HG02840 (cell line): ENCODE results near the gene LIPK.
"Not testable (repeated sequence)": the region's sequence is repeated elsewhere in the genome, so short reads cannot be mapped to it uniquely, and the experiment has no call there.

ENCODE experiments used
- ATAC-seq: cut with Tn5 transposase; IDR thresholded peaks from one replicate; pipeline ENCODE4 v1.9.1; 2021; ENCODE audit warnings: mild to moderate bottlenecking, moderate library complexity, moderate number of reproducible peaks; ENCODE audit not compliant: unreplicated experiment, low FRiP score

LIPK gene, protein sequence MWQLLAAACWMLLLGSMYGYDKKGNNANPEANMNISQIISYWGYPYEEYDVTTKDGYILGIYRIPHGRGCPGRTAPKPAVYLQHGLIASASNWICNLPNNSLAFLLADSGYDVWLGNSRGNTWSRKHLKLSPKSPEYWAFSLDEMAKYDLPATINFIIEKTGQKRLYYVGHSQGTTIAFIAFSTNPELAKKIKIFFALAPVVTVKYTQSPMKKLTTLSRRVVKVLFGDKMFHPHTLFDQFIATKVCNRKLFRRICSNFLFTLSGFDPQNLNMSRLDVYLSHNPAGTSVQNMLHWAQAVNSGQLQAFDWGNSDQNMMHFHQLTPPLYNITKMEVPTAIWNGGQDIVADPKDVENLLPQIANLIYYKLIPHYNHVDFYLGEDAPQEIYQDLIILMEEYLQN

DNA sequence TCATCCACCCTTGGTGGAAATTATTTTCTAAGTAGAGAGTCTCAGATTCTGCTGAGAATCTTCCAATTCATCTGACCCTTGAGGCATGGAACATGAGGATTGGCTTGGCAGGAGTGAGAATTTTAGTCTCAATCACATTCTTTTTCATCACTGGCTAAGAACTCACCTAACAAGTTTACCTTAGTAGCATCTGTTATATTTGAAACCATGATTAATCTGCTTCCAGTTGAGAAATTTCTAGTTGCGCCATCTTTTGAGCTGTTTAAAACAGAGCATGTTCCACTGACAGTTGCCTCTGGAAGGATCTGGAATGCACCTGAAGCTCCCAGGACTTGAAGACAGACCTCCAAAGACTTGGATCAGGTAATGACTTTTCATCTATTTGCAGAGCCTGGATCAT lies at the start of gene LIPK:
Gene LIPK, plus strand, starts transcription at position 292 of the 400 bp plus-strand sequence. CDS start 18,295 bp downstream, outside the sequence.
- no peak for ATAC-seq

DNA sequence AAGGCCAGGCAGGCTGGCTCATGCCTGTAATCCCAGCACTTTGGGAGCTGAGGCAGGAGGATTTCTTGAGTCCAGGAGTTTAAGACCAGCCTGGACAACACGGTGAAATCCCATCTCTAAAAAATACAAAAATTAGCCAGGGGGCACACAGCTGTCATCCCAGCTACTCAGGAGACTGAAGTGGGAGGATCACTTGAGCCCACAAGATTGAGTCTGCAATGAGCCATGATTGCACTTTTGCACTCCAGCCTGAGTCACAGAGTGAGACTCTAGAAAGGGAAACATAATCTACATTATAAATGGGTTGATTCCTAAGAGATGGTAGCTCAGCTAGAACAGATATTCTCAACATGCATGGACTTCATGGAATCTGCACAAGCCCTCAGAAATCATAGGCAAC lies 48.1 kb upstream of the LIPK start:
- ATAC-seq = no peak

DNA sequence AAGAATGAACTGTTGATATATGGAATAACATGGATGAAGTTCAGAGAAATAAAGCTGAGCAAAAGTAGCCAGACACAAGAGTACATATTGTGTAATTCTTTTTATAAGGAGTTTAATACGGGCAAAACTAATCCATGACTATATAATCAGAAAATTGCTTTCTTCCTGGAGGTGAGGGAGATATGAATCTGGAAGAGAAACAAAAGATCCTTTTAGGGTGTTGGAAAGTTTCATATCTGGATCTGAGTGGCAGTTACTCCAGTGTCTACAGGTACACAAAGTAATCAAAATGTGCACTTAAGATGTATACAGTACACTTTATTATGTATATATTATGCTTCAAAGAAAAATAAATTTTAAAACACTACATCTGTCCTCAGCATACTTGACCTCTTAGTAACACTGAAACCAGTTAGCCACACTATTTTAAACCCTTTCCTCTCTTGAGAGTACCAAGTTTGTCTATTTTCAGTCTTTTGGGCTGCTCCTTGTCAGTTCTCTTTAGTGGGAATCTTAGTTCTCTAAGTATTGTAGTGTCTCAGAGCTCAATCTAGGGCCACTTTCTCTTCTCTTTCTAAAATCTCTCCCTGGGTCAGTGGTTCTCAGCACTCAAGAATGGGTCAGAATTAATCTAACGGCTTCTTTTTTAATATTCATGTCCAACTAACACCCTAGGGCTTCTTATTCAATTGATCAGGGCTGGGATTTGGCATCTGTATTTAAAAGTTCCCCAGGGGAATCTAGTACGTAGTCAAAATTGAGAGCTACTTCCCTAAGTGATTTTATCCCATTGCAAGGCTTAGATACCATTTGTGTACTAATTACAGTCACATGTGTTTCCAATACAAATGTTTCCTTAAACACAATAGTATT lies 46.1 kb upstream of the LIPK start:
- no peak for ATAC-seq

DNA sequence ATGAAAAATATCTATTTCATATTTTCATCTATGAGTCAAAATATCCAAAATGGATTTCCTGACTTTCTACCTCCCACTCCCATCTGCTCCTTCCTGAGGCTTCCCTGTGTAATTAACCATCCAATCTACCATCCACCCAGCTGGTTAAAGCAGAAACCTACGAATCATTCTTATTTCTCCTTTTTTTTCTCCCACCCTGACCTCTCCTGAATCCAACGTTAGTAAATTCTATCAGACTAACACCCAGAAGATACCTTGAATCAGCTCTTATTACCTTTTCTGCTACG lies 45.5 kb upstream of the LIPK start:
- ATAC-seq = no peak

DNA sequence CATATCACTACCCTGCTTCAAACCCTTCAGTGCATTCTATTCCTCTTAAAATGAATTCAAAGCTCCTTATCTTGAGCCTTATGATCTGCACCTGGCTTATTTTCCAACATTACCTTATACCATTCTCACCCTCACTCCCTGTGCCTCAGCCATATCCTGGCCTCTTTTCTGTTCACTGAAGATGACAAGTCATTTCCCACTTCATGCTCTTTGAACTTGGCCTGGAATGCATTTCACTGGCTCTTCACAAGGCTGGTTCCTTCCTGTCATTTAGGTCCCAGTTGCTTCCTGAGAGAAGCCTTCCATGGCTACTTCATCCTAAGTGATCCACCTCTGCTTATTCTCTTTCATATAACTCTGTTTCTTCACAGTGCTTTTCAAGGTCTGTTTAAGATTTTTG lies 45.0 kb upstream of the LIPK start:
- no peak for ATAC-seq

DNA sequence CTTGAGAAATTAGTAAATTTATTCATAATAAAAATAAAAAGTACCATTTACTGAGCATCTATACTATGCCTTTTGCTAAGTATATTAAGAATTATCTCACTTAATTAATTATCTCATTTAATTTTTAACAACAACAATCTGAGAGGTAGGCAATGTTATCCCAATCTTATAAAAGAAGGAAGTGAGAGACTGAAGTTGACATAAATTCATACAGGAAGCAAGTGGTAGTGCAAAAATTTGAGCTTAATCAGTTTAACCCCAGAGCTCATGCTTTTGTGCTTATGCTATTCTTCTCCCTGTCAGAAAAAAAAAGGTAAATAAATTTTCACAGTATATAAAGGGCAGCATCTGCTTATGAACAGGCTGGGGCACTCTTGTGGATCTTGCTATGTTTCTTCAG lies 44.5 kb upstream of the LIPK start:
- no peak for ATAC-seq

DNA sequence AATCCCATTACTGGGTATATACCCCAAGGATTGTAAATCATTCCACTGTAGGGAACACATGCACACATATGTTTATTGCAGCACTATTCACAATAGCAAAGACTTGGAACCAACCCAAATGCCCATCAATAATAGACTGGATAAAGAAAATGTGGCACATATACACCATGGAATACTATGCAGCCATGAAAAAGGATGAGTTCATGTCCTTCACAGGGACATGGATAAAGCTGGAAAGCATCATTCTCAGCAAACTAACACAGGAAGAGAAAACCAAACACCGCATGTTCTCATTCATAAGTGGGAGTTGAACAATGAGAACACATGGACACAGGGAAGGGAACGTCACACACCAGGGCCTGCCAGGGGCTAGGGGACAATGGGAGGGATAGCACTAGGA lies 42.9 kb upstream of the LIPK start:
- ATAC-seq = not testable (repeated sequence)

DNA sequence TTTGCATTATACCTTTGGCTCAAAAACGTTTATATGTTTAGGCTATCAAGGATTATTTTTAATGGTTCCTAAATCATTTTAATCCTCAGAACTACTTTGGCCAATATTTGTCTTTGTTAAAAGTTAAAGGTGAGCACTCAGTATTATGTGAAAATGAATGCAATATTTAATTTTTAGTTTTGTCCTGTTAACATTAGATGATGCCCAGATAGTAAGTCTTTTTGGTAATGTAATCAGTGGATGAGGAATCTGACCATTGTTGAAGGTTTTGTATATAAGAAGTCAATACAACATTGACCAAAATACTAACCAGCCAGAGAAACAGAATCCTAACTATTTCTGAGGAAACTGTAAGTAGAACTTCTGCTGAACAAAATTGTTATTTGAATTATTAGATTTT lies 41.9 kb upstream of the LIPK start, which contains the start of gene LIPF:
Gene LIPF, plus strand, starts transcription at position 301 of the 400 bp plus-strand sequence. CDS start 2,856 bp downstream, outside the sequence.
- ATAC-seq = no peak

DNA sequence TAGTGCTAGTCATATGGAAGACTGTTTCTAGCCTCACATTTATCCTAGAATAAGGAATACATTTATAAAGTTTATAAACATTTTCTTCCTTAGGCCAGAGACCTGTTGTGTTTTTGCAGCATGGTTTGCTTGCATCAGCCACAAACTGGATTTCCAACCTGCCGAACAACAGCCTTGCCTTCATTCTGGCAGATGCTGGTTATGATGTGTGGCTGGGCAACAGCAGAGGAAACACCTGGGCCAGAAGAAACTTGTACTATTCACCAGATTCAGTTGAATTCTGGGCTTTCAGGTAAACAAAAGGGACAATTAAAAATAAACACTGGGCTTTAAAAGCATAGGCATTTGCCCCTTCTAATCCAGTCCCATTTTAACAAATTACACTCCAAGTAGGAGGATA lies 37.6 kb upstream of the LIPK start:
- no peak for ATAC-seq

DNA sequence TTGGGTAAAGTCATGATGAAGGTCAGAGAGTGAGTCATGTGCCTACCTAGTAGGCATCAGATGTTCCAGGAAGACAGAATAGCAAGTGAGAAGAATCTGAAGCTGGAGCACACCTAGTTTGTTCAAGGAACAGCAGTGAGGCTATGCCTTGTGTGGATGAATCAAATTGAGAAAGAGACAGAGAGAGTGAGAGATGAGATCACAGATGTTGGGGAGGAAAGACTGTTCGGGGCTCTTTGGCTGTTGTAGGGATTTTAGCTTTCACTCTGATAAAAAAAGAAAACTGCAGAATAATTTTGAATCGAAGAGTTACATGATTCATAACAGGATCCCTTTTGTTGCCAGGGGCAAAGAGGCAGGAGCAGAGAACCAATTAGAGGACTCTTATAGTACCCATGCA lies 35.6 kb upstream of the LIPK start:
- no peak for ATAC-seq

DNA sequence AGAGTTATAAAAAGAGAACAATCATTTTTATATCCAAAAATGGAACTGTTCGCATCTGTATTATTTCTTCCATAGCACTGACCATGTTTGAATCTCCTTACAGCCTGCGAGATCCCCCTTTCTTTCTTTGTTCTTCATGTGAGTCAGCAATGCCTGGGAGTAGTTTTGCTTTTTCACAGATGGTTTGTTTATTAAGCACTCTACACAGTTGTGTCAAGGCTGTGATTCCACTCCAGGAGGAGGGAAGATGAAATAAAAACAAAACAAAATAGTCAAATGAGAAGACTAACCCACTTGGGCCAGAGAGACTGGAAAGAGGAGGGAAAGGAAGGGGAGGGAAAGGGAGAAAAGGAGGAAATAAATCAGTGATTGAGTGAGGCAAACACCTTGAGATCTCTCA lies 34.0 kb upstream of the LIPK start:
- no peak for ATAC-seq

DNA sequence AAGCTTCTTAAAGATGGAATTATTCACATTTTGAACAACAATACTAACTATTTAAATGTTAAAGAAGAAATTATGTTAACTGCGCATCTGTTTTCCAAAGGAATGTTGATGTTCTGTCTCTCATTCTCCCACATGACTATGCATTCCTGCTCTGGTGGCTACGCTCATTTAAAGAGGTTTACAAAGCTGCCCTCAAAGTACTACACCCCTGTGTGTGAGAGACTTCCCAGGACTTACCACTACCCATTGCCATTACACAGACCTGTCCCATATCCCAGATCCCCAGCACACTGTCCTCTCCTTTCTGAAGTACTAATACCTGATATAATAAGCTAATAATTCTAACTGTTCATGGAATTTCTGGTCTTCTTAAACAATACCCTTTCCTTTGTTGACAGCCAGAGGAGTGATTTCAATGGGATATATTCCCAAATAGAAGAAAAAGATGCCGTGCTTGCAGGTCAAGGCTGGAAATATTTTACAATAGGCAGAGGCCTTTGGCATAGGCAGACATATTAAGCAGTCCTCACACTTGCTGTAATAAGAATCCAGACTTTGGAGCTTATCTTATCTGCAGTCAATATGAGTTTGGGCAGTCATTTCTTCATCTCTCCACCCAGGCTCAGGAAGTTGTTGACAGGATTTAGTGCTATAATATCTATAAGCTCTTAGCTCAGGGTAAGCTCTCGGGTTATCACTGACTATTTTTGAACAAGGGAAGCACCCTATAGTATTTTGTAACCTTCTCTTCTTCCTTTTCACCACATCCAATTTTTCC lies 29.6 kb upstream of the LIPK start:
- no peak for ATAC-seq

DNA sequence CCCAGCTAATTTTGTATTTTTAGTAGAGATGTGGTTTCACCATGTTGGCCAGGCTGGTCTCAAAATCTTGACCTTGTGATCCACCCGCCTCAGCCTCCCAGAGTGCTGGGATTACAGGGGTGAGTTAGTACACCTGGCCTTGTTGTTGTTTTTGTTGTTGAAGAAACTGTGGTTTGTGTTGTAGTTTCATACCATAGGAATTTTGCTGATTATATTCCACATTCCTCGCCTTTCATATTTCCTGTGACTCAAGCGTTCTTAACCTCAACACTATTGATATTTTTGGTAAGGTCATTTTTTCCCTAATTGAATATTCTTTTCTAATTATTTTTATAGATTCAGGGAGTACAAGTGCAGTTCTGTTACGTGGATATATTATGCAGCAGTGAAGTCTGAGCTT lies 25.1 kb upstream of the LIPK start:
- no peak for ATAC-seq

DNA sequence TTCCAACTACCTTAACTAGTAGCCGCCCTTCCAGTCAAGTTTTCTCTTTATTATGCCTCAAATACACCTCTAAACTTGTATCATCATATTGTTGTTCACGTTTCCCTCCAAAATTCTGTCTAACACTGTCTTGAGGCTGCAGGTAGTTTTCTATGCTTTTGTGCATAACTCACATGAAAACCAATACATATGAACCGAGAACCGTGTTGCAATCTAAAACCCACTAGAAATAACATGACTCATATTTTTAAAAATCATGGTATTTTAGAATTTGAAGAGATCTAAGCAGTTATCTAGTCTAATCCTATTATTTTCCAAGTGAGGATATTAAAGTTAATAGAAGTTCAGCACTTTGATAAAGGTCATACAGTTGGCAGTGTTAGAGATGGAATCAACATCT lies 23.6 kb upstream of the LIPK start:
- no peak for ATAC-seq

DNA sequence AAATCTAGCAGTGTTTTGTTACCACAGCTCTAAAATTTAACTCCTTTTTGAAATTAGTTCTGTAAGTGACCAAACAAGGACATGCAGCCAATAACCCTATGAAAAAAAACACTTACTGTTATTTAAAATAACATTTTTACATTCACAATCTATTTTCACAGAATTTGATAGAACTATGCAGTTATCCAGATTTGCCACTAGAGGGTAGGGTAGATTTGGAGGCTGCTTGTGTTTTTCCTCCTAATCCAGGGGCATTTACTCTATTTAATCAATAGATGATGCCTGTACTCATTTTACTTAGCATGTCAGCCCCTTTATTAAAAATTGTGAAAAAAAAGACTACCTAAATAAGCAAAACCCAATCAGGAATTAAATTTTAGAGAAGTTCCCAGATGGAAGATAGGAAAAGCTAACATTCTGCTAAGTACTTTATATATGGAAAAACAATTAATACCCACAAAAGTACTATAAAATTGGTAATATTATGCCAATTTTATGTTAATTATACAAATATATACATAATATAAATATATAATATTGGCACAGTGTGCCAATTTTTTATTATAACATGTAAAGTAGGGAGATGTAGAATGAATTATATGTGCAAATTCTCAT lies 18.1 kb upstream of the LIPK start:
- no peak for ATAC-seq

DNA sequence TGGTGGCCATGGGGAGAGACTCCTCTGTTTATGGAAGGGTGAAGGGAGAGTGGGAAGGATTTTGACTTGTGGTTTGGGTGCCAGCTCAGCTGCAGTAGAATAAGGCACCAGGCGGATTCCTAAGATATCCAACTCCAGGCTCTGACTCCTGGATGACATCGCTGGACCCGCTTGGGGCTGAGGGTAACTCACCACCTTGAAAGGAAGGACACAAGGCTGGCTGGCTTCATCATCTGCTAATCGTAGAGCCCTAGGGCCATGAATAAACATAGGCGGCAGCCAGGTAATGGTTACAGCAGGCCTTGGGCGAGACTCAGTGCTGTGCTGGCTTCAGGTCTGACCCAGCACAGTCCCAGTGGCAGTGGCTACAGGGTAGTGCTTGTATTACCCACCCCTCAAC lies 16.7 kb upstream of the LIPK start:
- ATAC-seq = no peak

DNA sequence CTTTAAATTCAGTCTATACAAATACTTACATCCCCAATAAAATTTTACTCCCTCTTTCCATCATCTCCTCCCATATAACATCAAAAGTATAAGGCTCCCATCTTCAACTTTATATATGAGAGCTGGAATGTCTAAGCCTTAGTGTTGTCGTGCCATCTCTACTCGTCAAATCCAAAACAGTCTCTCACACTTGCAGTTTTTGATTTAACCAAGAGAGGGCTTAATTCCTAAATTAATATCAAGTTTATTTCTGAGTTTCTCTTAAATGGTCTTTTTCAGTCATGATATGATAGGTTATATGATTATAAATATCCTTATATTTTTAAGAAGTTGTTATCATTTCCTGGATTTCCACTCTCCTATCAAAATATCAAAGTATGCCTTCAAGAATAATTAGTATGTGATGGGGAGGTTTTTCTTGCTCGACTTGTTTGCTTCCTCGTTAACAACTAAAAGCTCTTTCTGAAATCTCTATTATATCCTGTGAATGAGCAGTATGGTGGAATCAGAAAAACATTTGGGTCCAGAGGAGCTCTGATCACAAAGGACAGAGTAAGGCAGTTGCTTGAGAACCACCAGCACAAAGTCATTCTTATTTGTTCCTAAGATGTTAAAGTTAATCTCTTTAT lies 12.5 kb upstream of the LIPK start:
- no peak for ATAC-seq

DNA sequence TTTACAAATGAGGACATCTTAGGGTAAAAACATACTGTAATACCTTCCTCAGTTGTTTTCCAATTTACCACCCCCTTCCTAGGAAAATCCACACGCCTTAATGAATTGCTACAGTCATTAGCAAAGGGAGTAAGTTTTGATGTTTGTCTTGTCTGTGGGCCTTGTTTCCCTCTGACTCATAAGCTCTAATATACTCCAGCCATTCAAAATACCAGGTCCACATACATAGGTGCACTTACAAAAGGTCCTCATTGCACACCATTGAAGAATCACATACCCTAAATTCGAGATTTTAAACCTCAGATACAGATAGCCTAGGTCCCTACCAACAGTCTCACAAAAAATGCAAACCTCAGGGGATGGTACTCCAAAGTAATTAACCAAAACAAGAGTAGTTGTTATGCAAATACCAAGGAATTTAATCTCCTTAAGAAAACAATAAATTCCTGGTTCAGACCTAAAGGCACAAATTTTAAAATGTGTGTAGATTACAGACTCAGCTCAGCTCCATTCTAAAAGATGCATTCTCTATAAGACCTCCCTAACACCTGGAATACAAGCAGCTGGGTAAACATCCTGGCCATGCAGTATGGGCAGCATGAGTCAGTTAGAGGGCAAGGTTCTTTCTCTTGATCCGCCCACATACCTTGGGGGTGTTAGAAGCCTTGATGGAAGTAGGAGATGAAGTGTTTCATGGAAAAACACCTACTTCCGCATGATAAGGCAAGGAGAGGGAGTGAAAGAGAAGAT lies 3.0 kb upstream of the LIPK start:
- ATAC-seq = no peak

DNA sequence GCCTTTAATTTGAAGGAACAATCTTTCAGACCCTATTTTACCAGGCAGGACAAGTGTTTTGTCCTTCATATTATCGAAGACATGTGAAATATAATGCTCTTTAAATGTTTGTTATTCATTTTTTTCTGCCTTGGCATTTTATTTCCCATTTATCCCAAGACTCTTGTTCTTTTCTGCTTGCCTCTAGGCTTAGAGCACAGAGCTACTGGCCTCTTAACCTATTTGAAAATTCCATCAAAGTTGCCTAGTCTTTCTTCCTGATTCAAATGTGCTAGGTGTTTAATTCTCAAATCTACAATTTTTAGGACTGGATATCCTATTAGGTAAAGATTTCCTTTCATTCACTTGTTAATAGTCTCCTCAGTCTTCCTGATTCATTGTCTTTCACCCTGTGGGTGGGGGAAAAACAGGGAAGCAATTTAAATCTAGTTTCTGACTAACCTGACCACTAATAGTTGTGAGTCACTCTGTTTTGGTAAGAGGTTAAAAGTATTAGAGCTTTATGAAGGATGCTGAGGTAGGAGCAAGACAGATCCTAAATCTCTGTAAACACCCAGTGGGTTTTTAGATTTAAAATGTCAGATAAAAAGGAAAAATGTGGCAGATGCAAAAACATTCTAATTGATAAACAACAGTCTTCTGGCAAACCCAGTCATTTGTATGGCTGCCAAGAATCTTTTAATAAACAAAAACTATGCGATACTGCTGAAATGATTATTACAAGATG lies 1.5 kb downstream of the LIPK start:
- ATAC-seq = no peak
